ENCODE data around the gene GRWD1.

DNA sequence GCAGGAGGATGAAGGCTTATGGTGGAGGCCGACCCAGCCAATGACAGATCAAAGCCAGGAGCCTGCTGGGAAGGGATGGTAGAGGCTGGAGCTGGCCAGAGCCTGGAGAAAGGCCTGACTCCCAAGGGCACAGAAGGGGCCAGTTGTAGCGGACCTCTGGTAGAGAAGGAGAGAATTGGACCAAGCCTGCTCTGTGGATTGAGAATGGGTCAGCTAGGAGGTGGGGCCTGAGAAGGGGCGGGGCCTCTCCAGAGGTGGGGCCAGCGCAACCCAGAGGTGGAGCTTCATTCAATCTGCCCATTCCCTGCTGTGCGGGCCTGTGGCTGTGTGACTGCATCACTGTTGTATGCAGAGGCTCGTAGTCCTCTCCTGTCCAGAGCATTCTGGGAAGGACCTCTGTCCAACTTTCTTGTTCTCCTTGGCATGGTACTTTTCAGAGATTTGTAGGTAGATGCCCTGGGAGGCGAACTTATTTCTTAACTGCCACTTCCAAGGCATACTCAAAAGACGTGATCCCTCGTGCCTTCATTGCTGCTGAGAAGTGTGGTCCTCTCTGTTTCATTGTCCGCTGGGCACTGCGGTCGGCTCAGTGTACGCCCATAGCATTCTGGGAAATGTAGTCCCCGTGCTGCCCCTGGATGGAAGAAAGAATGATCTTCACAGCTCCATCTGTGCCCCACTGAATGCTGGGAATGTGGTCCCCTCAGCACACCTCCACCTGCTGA is 45.6 kb upstream of the GRWD1 start:
- TF ChIP-seq, protein P1, sequence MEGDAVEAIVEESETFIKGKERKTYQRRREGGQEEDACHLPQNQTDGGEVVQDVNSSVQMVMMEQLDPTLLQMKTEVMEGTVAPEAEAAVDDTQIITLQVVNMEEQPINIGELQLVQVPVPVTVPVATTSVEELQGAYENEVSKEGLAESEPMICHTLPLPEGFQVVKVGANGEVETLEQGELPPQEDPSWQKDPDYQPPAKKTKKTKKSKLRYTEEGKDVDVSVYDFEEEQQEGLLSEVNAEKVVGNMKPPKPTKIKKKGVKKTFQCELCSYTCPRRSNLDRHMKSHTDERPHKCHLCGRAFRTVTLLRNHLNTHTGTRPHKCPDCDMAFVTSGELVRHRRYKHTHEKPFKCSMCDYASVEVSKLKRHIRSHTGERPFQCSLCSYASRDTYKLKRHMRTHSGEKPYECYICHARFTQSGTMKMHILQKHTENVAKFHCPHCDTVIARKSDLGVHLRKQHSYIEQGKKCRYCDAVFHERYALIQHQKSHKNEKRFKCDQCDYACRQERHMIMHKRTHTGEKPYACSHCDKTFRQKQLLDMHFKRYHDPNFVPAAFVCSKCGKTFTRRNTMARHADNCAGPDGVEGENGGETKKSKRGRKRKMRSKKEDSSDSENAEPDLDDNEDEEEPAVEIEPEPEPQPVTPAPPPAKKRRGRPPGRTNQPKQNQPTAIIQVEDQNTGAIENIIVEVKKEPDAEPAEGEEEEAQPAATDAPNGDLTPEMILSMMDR (IDR thresholded peaks at IDR 0.05; ENCODE audit: insufficient read depth, low read length, poor library complexity, severe bottlenecking) = no peak
- no peak for TF ChIP-seq EZH2phosphoT487 (conservative IDR thresholded peaks at IDR 0.05; ENCODE audit: low read length)

All from SU-DHL-6 (cell line).